NCI-H1048 (cell line): ENCODE results near the gene PRR3.

Experiments
- DNase-seq: peaks from one replicate; lab custom pipeline; 2025; lab: John Stamatoyannopoulos, UW

PRR3 gene

DNA sequence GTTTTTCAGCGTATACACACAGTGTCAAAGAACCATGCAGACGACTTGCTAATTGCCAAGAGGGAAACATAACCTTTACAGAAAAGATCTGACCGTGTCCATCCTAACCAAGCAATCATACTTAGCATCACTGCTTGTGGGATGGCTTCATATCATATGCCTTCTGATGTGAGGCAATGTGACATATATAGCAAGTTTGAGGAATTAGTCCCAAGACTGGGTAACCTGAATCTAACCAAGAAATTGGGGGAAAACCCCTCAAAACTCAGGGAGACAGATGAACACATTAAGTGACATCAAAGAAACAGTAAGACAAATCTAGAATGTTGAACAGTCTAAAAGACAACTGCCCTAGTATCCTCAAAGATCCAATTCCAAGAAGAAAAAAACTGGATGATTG is 19.2 kb upstream of the PRR3 start:
- DNase-seq, result no peak

DNA sequence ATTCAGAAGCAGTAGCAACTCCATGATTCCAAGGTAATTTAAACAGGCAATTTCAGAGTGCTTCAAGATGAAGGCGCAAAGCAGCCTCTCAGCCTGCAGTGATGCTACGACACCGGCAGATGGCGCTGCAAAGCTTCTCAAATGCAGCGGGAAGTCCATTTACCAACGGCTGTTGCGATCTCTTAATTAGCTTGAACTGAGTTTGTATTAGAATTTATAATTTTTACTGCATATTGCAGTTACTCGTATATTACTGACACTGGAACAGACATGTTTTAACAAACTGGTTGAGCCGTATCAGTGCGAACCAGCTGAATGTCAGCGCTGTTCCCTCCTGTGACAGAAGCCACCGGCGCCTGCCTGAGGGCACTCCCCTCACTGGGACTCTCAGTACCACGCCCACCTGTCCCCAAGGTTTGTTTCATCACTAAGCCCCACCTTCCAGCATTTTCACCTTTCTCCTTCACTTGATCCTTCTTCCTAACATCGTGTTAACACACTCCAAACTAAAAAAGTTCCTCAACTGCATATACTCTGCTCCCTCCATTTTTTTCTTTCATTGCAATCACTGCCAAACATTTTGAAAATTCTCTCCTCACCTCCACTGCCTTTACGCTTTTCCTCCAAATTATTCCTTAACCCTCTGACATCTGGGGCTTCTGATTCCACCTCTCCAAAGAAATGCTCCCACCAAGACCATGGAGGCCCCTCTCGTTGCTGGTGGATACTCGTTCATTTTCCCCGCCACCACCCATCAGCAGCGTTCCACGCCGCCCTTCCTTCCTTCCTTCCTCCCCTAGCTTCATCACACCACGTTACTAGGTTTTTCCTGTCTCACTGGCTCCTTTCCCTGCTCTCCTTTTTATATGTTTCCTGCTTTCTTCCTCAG is 15.3 kb upstream of the PRR3 start:
- peak; percentile 64 for DNase-seq

DNA sequence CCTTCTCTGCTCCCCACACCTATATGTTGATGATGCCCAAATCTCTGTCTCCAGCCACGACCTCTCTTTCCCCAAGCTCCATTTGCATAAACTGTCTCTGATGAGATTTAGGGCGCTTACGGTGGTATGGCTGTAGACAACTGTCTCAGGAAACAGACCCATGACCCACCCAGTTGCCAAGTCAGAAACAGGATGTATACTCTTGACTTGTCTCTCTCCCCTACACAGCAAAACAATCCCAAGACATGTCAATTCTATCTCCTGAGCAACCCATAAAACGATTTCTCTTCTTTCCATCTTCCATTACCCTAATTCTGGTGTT is 14.7 kb upstream of the PRR3 start:
- DNase-seq, result no peak

DNA sequence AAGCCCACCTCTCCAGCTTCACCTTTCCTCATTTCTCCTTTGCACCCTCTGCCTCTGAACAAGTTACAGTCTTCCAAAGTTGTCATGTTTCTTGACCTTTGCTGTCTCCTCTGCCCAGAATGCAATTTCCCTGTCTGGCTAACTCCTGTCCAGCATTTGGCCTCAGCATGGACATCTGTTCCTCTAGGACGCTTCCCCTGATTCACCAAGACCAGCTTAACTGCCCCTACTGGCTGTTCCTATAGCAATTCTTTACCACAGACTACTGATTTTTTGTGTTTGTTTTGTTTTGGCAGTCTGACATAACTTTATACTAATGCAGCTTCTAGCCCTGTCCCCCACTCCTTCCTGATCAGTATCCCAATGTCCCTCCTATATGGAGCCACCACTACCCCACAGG is 14.2 kb upstream of the PRR3 start:
- DNase-seq, result no peak

DNA sequence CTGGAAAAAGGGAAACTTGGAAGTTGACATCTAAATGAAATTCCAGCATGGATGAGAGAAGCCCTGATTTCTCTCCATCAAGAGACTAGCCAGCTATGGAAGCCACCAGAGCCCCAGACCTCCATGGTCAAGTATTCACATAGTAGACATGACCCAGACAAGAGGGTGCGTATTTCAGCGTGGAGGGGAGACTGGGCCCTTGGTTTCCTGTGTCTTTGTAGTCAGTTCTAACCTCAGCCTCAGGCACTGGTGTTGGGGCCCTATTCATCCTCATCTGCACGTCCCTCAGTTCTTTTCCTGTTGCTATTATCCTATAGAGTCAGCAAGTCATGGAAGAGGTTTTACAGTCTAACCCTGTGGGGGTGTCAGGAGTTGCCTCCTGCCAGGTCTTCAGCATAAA is 13.3 kb upstream of the PRR3 start:
- DNase-seq, result no peak

DNA sequence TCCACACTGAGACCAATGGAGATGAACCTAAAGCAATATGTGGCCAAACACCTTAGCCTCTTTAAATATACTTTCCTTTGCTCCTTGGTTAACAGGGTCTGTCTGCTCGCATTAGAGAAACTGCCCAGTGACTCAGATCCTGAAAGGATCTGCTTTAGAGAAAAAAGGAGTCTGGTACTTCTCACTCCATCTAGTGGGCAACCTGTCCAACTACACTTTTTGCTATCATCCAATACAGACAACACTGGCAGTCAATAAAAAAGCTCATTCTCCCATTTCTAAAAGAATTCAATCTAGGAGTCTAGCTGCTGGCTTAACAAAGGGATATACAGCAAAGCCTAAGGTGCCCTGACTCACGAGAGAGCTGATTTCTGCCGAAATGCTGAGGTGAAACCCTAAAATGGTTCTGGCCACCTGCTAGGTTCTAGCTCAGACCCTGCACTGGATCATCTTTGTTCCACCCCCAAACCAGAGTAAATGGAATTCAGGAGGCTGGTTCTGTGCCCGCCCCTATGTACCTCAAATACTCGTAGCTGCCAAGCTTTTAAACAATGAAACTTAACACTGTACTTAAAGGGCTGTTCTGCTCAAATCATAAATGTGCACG is 12.3 kb upstream of the PRR3 start:
- DNase-seq, result peak; percentile 25

DNA sequence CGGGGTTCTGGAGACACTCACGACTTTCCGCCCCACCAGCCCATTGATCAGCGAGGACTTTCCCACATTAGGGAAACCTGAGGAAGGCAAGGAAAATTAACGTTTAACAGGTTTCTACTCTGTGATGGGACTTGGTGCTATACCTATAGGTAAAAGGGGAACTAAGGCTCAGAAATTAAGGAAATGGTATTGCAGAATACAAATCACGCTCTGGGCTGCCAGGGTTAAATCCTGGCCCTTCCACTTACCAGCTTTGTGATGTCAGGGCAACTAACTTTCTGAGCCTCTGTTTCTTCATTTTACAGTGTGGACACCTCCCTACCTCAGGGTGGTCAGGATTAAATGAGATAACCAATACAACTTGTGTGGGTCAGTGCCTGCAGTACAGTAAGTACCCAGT is 9.6 kb upstream of the PRR3 start:
- no peak for DNase-seq

DNA sequence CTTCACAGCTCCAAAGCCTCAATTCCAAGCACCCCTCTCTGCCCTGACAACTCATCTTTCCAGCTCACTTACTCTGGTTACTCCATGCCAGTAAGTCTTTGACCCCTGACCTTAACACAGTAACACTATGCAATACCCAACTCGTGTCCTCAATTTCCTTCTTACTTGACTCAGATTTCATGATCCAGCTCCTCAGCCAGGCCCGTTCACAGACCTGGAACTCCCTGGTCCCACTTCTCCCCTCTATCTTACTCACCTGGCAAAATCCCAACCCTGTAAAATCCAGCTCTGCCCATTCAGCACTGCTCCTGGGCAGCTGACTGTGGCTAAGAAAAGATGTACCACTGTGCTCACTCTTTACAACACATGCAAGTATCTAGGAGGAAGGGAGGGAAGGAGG is 8.7 kb upstream of the PRR3 start:
- no peak for DNase-seq

DNA sequence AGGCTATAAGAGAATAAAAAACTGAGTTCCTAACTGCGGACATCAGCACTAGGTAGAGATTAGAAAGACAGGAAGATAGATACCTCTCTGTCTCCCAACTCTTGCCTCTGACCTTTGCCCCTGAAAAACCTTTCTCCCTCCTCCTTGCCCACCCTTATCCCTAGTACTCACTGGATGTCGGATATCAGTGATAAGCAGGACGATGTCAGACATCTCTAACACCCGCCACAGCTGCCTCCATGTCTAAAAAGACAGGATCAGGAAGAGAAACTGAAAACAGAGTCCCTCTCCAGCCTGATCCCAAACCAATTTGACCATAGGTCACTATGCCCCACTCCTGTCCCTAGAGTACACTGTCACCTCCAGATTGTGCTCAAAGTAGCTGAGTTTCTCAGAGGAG is 2.7 kb upstream of the PRR3 start:
- no peak for DNase-seq

DNA sequence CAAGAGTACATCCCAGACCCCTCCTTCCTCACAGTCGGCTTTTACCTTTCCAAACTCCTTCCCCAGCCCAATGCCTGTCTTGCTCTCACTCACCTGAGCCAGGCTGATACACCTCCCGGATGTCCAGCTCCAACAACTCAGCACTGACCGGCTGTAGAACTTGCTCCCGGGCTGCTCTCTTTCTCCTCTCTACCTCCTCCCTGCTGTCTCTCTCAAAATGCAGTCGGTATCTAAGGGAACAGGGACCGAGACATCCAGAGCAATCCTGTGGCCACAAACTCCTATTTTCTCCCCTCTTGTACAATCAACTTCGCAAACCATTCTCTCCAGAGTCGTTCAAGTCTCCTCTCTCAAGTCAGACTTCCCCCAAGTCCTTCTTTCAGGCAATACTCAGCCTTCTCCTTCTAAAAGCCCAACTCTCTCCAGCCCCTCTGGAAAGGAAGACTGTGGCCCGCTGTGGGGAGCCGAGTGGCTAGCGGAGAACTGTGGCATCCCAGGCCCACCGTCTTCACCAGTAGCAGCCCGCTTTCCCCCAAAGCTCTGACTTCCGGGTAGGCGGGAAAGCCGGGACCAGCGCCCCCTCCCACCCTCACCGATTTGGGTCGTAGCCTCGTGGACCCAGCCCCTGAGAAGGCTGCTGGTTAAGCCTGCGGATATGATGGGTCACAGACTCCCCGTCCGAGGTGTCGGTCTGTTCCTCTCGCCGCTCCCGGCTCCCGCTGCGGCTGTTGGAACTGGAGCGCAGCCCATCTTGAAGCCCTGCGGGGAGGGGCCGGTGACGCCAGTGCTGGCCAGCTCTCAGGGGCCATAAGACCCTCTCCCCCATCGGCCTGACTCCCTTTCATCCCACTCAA is 1.9 kb upstream of the PRR3 start:
- no peak for DNase-seq

DNA sequence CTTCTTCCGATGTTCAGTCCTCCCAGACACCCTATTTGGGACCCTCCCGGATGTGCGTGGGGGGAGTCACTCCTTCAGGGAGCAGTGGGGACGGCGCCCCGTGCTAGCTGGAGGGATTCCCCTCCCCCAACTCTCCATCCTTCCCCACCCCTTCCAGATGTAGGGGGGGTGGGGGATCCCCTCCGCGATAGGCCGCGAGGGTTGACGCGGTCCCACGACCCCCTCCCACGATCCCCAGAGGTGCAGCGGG is 1.4 kb upstream of the PRR3 start:
- no peak for DNase-seq

DNA sequence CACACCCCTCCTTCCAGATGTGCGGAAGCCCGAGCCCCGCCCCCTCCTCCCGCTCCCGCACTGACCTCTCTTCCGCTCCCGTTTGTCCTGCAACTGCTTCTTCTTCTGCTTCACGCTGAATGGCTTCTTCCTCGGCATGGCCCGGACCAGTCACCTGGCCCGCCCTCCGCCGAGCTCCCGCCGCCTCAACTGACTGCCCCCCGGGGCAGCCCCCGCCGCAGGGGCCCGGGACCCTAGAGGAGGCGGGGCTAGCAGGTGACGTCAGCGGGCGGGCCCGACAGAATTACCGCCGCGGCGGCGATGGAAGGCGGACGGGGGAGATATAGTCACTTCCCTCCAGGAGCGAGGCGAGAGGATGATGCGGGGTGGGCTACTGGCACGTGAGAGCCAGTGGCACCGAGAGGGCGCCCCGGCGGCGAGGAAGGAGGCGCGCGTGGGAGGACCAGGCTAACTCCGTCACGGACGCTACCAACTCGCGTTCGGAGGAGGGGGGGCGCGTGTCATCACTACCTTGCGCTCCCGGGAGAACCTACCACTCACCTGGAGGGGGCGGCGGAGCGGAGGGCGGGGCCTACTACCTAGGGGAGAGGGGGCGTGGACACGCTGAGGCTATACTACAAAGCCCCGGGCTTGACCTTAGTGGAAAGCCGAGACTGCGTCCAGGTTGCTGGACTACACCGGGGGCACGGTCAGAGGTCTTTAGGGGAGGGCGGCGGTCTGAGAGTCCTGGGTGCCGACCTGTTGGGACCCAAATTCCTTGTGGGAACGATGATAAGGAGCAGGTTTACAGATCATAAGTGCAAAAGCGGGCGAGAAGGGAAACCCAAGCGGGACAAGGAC is 809 bp upstream of the PRR3 start, which contains the start of gene GNL1:
GNL1 (minus strand) TSS at position 424 of the 840 bp plus-strand sequence; CDS start at position 138, 286 bp downstream.
- peak; percentile 81 for DNase-seq

DNA sequence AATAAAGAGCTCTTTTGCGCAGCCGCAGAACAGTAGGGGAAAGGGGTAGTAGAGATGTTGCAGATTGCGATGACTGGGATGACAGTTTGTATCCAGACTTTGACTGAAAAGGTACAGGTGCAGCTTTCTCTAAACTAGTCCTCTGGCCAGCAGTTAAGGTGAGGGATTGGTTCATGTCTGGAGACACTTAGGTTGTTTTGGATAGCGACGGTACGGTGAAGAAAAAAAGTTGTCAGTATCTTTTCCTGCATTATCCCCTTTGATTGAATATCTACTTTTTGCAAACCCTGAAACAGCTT is 537 bp downstream of the PRR3 start:
- DNase-seq, result no peak

DNA sequence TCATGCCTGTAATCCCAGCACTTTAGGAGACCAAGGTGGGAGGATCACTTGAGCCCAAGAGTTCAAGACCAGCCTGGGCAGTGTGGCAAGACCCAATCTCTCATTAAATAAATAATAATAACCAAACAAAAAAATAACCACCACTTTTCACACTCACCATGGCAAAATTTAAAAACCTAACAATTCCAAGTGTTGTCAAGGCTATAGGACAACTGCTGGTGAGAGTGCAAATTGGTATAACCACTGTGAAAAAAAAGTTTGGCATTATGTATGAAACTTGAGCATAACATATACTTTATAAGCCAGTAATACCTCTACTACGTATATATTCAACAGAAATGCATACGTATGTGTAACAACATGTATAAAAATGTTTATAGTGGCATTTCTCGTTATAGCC is 3.8 kb downstream of the PRR3 start:
- DNase-seq, result no peak

DNA sequence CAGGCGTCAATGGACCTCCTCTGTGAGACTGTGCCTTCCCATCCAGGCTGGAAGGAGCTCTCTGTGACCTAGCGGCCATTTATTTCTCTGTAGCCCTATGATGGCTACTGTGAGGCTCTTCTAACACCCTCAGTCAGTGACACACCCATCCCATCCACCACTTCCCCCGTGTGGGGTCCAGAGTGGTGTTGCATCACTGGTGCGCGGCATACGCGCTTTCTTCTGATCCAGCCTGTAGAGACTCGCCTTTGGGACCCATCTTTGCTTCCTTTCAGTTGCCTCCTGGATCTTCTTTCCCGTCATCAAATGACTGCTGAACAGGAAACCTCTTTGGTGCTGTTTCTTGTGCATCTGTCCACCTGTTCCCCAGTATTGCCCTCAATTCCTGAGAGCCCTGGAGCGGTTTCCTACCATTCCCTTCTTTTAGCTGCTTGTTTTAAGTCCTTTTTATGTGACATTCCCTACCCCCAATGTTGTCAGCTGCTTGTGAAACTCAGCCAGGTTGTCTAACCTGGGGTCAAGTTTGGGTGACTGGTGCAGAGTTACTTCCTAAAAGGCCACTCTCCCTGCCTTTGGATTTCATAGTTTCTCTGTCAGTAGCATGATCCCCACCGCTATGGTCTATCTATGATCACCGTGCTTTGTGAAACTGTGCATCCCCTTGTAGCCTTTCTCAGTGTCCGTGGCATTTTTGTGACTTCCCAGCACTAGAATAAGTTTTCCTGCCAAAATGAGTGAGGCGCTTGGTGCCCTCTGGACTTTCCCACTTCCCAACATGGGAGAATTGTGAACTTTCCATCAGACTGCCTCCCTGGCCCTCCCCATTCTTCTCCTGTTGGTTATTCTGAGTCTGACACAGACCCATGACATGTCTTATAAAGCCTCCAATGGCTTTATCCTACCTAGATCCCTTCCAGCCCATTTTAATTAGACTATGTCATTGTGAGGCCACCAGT is 5.7 kb downstream of the PRR3 start:
- DNase-seq, result no peak

DNA sequence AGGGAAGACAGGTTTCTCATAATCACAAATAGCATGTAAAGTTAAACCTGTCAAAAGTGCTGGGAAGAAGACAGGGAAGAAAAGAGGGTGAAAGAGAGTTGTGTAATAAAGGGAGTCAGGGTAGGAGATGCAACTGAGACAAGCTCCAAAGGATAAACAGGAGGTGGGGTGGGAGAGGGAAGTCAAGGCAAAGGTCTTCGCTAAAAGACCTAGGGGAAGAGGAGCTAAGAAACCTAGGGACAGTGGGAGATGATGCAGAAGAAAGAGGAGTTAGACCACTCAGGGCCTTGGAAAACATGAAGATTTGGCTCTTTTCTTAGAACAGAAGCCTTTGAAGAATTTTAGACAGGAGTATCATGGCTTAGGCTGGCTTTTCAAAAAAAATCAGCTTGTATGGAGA is 7.0 kb downstream of the PRR3 start:
- no peak for DNase-seq

DNA sequence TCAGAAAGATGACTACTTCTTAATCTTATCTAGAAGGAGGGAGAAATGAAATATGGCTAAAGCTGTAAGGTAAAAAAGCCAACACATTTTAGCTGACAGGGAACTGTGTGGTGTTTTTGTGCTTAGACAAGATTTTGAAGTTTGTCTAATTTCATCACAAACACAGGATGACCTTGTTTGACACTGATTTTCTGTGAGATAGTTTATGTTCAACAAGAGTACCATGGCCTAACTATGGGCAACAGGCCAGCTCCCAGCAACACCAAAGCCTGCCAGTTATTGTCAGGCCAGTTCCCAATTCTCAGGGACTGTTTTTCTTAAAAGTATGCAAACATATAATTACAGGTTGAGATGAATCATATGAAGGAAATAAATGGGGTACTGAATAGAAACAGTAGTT is 8.7 kb downstream of the PRR3 start:
- no peak for DNase-seq

DNA sequence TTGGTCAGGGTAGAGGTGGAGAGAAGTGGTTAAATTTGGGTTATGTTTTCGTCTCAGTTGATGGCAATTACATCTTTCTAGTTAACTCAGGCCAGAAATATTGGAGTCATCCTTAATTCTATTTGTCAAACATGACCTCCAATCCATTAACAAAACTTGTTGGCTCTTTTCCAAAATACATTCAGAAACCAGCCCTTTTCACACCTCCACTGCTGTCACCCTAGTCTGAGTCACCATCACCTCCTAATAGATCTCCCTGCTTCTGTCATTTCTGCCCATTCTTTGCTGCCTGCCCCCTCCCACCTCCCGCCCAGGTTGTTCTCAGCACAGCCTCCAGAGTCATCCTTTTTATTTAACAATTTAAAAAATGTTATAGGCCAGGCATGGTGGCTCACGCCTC is 11.2 kb downstream of the PRR3 start:
- no peak for DNase-seq

DNA sequence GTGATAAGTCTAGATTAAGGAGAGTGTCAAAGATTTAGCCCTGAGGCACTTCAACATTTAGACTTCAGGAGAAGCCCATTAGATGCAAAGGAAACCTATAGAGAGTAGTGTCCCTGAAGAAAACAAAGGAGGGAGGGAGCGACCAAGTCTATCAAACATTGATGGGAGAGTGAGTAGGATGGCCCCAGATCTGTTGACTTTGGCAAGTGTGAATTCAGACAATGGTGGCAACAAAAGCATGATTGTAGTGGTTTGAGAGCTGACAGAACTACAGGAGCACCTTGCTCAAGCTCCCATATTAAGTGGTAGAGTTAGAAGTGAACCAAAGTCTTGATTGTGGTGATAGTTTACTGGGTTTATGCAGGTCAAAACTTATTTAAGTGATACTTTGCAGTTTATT is 13.2 kb downstream of the PRR3 start:
- no peak for DNase-seq

DNA sequence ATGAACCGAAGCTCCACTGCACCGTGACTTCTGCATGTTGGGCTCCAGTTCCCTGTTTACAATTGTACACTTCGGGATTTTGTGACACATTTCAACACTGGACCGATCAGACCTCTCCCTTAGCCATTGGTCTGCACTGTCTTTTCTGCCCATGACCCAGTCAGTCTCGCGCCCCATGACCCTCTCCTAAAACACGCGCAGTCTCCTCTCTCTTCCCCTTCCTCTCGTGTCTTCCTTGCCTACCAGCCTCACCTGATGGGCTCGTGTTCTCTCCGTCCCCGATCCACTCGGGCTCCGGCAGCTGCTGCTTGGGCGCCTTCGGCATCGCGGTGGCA is 13.6 kb downstream of the PRR3 start:
- DNase-seq, result no peak

DNA sequence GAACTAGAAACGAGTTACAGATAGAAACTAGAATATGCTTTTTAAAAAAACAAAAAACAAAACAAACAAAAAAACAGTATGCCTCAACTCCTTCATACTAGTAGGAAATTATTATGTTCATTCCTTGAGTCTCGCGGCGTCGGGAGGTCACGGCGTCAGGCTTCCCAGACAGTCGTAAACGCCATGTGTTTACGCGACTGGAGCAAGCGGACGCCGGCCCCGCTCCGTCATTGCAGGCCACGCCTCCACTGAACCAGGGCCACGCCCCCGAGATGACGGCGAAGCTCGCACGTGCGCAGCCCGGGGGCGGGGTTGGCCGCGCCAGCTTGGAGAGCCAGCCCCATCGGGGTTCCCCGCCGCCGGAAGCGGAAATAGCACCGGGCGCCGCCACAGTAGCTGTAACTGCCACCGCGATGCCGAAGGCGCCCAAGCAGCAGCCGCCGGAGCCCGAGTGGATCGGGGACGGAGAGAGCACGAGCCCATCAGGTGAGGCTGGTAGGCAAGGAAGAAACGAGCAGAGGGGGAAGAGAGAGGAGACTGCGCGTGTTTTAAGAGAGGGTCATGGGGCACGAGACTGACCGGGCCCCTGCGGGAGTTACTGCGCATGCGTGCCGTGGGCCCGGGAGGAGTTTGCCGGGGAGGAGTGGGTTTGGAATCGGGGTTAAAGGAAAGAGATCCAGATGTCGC is 14.1 kb downstream of the PRR3 start, which contains the start of gene ABCF1:
ABCF1 (plus strand) TSS at position 368 of the 687 bp plus-strand sequence; CDS start at position 414, 46 bp downstream.
- DNase-seq, result peak; percentile 96
